Astrocyte (in vitro differentiated cells and primary cell): ENCODE results near the gene KCNJ4.
"Not testable (repeated sequence)": the region's sequence is repeated elsewhere in the genome, so short reads cannot be mapped to it uniquely, and the experiment has no call there.

Experiments used
- EZH2 ChIP-seq: IDR thresholded peaks from 2 replicates; pipeline ENCODE4 v1.6.1; 2012; ENCODE audit warnings: mild to moderate bottlenecking, low read length, inconsistent platforms; ENCODE audit not compliant: insufficient read depth
- TF ChIP-seq, protein P1 (sequence below): IDR thresholded peaks from 2 replicates; pipeline ENCODE4 v1.5.1; 2011; ENCODE audit warnings: low read depth, mild to moderate bottlenecking, inconsistent platforms, low read length, moderate library complexity; ENCODE audit not compliant: insufficient read depth

DNA sequence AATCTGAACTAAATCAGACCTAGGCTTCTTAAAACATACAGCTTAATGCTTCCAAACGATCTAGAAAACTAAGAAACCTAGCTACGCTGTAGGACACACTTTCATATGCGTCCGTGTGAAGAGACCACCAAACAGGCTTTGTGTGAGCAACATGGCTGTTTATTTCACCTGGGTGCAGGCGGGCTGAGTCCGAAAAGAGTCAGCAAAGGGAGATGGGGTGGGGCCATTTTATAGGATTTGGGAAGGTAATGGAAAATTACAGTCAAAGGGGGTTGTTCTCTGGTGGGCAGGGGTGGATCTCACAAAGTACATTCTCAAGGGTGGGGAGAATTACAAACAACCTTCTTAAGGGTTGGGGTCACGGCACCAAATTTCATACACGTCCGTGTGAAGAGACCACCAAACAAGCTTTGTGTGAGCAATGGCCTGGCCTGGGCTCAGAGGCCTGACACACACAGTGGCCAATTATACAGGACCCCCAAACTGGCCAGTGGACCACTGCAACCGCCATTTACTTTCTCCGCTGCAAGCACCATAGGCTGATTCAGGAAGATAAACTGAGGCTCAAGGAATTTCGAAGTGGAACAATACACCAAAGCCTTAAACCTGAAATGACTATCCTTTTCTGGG, 58.4 kb downstream of the KCNJ4 start:
- TF ChIP-seq, protein P1, sequence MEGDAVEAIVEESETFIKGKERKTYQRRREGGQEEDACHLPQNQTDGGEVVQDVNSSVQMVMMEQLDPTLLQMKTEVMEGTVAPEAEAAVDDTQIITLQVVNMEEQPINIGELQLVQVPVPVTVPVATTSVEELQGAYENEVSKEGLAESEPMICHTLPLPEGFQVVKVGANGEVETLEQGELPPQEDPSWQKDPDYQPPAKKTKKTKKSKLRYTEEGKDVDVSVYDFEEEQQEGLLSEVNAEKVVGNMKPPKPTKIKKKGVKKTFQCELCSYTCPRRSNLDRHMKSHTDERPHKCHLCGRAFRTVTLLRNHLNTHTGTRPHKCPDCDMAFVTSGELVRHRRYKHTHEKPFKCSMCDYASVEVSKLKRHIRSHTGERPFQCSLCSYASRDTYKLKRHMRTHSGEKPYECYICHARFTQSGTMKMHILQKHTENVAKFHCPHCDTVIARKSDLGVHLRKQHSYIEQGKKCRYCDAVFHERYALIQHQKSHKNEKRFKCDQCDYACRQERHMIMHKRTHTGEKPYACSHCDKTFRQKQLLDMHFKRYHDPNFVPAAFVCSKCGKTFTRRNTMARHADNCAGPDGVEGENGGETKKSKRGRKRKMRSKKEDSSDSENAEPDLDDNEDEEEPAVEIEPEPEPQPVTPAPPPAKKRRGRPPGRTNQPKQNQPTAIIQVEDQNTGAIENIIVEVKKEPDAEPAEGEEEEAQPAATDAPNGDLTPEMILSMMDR, result not testable (repeated sequence)
- TF ChIP-seq EZH2, result not testable (repeated sequence)
